Measurements from ENCODE around the gene FBXW4.

- TF ChIP-seq, protein P1, sequence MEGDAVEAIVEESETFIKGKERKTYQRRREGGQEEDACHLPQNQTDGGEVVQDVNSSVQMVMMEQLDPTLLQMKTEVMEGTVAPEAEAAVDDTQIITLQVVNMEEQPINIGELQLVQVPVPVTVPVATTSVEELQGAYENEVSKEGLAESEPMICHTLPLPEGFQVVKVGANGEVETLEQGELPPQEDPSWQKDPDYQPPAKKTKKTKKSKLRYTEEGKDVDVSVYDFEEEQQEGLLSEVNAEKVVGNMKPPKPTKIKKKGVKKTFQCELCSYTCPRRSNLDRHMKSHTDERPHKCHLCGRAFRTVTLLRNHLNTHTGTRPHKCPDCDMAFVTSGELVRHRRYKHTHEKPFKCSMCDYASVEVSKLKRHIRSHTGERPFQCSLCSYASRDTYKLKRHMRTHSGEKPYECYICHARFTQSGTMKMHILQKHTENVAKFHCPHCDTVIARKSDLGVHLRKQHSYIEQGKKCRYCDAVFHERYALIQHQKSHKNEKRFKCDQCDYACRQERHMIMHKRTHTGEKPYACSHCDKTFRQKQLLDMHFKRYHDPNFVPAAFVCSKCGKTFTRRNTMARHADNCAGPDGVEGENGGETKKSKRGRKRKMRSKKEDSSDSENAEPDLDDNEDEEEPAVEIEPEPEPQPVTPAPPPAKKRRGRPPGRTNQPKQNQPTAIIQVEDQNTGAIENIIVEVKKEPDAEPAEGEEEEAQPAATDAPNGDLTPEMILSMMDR (conservative IDR thresholded peaks at IDR 0.05 in 1 of 2, IDR thresholded peaks at IDR 0.05 in 1 of 2; ENCODE audit: low read depth in 1 of 2, low read length in 2 of 2): no peak
- TF ChIP-seq EZH2 (IDR thresholded peaks at IDR 0.05; ENCODE audit: low read length, missing control alignments): no peak
Observed at GRCh38 chr10:101562231-101562630, 132.7 kb downstream of the FBXW4 start.
